OCI-LY7 (cell line): ENCODE results near the gene CA11. TPM values are rescaled to one million over a fixed set of nuclear protein-coding genes. Genes with fewer than 3 reads are reported as not detected.

Experiments
- BruUV-seq: library from RNA; stranded (reverse); fragments of 400-500 nt; replicated peaks from 2 replicates; lab custom pipeline; 2021; lab: Mats Ljungman, UMichigan
- CTCF ChIA-PET: fragments of 300-600 bp; sonication (Branson Sonifier 250); formaldehyde crosslinking; loops from one replicate; lab custom pipeline; 2022; ENCODE audit warnings: antibody characterized with exemption; ENCODE audit not compliant: unreplicated experiment; lab: Charles Lee
- POLR2A ChIA-PET: fragments of 300-600 bp; sonication (Branson Sonifier 250); formaldehyde crosslinking; loops from one replicate; lab custom pipeline; 2022; ENCODE audit warnings: antibody characterized with exemption; lab: Charles Lee
- DNase-seq: peaks from one replicate; pipeline ENCODE4 v3.0.0-alpha.2; 2015; ENCODE audit warnings: low spot score
- H2AFZ ChIP-seq: fragments of 200-600 bp; sonication (generic), shearing (Covaris generic); 2 replicates; pipeline ENCODE4 v1.6.1; 2014; ENCODE audit warnings: mild to moderate bottlenecking, antibody characterized with exemption, low read length, moderate library complexity
- H3K27ac ChIP-seq: fragments of 200-600 bp; sonication (generic); 2 replicates; pipeline ENCODE4 v1.5.1; 2014; ENCODE audit warnings: mixed run types, low read depth, mild to moderate bottlenecking, moderate library complexity, low read length, inconsistent platforms; ENCODE audit not compliant: poor library complexity, severe bottlenecking
- H3K36me3 ChIP-seq: fragments of 200-600 bp; sonication (generic); 2 replicates; pipeline ENCODE4 v1.6.1; 2014; ENCODE audit warnings: mild to moderate bottlenecking, antibody characterized with exemption, low read length, moderate library complexity, mixed read lengths; ENCODE audit not compliant: insufficient read depth
- H3K4me1 ChIP-seq: fragments of 200-600 bp; sonication (generic); 2 replicates; pipeline ENCODE4 v1.5.1; 2014; ENCODE audit warnings: mild to moderate bottlenecking, low read length; ENCODE audit not compliant: insufficient read depth, poor library complexity, severe bottlenecking
- H3K4me2 ChIP-seq: fragments of 200-600 bp; sonication (generic); 2 replicates; pipeline ENCODE4 v1.6.1; 2014; ENCODE audit warnings: mild to moderate bottlenecking, low read length
- H3K4me3 ChIP-seq: fragments of 200-600 bp; sonication (generic); 2 replicates; pipeline ENCODE4 v1.5.1; 2014; ENCODE audit warnings: mild to moderate bottlenecking, low read depth, low read length; ENCODE audit not compliant: poor library complexity, severe bottlenecking
- H3K79me2 ChIP-seq: fragments of 200-600 bp; sonication (generic); 2 replicates; pipeline ENCODE4 v1.6.1; 2016; ENCODE audit warnings: low read depth, mild to moderate bottlenecking, low read length, moderate library complexity, mixed read lengths; ENCODE audit not compliant: insufficient read depth
- H3K9me2 ChIP-seq: fragments of 200-600 bp; sonication (generic); 2 replicates; pipeline ENCODE4 v1.6.1; 2016; ENCODE audit warnings: mild to moderate bottlenecking, low read length, mixed read lengths; ENCODE audit not compliant: insufficient read depth
- H3K9me3 ChIP-seq: fragments of 200-600 bp; sonication (generic); 2 replicates; pipeline ENCODE4 v1.6.1; 2014; ENCODE audit warnings: mild to moderate bottlenecking, mixed run types, low read length, mixed read lengths
- H4K20me1 ChIP-seq: fragments of 200-600 bp; sonication (generic); 2 replicates; pipeline ENCODE4 v1.6.1; 2014; ENCODE audit warnings: mild to moderate bottlenecking, antibody characterized with exemption, low read length, moderate library complexity, mixed read lengths; ENCODE audit not compliant: insufficient read depth
- CTCF ChIP-seq: fragments of 200-600 bp; sonication (generic); conservative IDR thresholded peaks from 2 replicates; pipeline ENCODE4 v1.5.1; 2014; ENCODE audit warnings: mild to moderate bottlenecking, antibody characterized with exemption, low read length, moderate library complexity, mixed read lengths
- EZH2phosphoT487 ChIP-seq: fragments of 200-600 bp; sonication (generic); IDR thresholded peaks from 2 replicates; pipeline ENCODE4 v1.6.1; 2018; ENCODE audit warnings: low read depth, borderline replicate concordance, mild to moderate bottlenecking, mixed run types, antibody characterized with exemption, low read length, moderate library complexity, mixed read lengths
- intact Hi-C: fragments of 100-400 bp; cut with micrococcal nuclease; formaldehyde crosslinking; loops from one replicate; pipeline ENCODE4 v1.10.0; 2022; ENCODE audit not compliant: unreplicated experiment
- total RNA-seq, 2 experiments: library from RNA; depleted of rRNA in 1 of 2; stranded (reverse); fragments of >200 nt in 1 of 2; shearing (Covaris generic) in 1 of 2; gene quantifications; 2 replicates each; pipeline ENCODE4 v1.2.3, GENCODE V29; 2014 to 2022

Gene CA11
- total RNA-seq, 2 experiments from 2014 or later = 2.5 to 10.8 TPM

GRCh38 chr19:48668332-48668731 is 22.3 kb upstream of the CA11 start:
- ChIA-PET CTCF (no interaction called here), POLR2A (no interaction called here)
- intact Hi-C loops = no loop called here
- Histone ChIP-seq H3K4me3 (no peak overlapping the region), H3K27ac (no peak overlapping the region), H3K36me3 (no peaks in the 10 kb centered on the region), H3K79me2 (no peaks in the 10 kb centered on the region), H3K9me2 (no peaks in the 10 kb centered on the region), H3K4me1 (no peaks in the 10 kb centered on the region), H3K4me2 (no peak overlapping the region), H2AFZ (no peak overlapping the region), H4K20me1 (no peaks in the 10 kb centered on the region), H3K9me3 (no peaks in the 10 kb centered on the region)
- no peak for DNase-seq
- no TSS peak for BruUV-seq
- TF ChIP-seq EZH2phosphoT487 (no peak), CTCF (no peak)

GRCh38 chr19:48665786-48666185 is 19.8 kb upstream of the CA11 start:
- H3K4me2 ChIP-seq = no peak overlapping the region
- ChIA-PET POLR2A (no interaction called here), CTCF (no interaction called here)
- H3K79me2 ChIP-seq = no peaks in the 10 kb centered on the region
- TF ChIP-seq EZH2phosphoT487 (no peak), CTCF (no peak)
- peaks cover 7% of the 10 kb centered on the region for H3K4me1 ChIP-seq
- H3K27ac ChIP-seq = no peak overlapping the region
- H3K9me2 ChIP-seq = no peaks in the 10 kb centered on the region
- no peaks in the 10 kb centered on the region for H3K36me3 ChIP-seq
- no peaks in the 10 kb centered on the region for H3K9me3 ChIP-seq
- H2AFZ ChIP-seq = no peak overlapping the region
- no peaks in the 10 kb centered on the region for H4K20me1 ChIP-seq
- intact Hi-C loops = no loop called here
- no peak for DNase-seq
- H3K4me3 ChIP-seq = no peak overlapping the region
- no TSS peak for BruUV-seq

- H3K4me1 ChIP-seq = peaks cover 11% of the 10 kb centered on the region
- ChIA-PET POLR2A (no interaction called here), CTCF (no interaction called here)
- H3K9me3 ChIP-seq = no peaks in the 10 kb centered on the region
- DNase-seq = no peak
- no peak overlapping the region for H2AFZ ChIP-seq
- intact Hi-C loops = no loop called here
- no peaks in the 10 kb centered on the region for H4K20me1 ChIP-seq
- no peak overlapping the region for H3K4me3 ChIP-seq
- no peaks in the 10 kb centered on the region for H3K79me2 ChIP-seq
- no peaks in the 10 kb centered on the region for H3K36me3 ChIP-seq
- H3K4me2 ChIP-seq = no peak overlapping the region
- no peak overlapping the region for H3K27ac ChIP-seq
- H3K9me2 ChIP-seq = no peaks in the 10 kb centered on the region
- TF ChIP-seq CTCF (no peak), EZH2phosphoT487 (no peak)
- no TSS peak for BruUV-seq
These were observed 18.5 kb upstream of the CA11 start for GRCh38 chr19:48664476-48664875.
